Mucosa of stomach (tissue), 1 donor: ENCODE results near the gene SLC9A8.

Source experiments
- H3K27me3 ChIP-seq: one replicate; pipeline ENCODE4 v1.7.0; 2013; ENCODE audit warnings: mild to moderate bottlenecking, low read length; ENCODE audit not compliant: control insufficient read depth, insufficient read depth
- H3K36me3 ChIP-seq: one replicate; pipeline ENCODE4 v1.7.0; 2013; ENCODE audit warnings: low read length; ENCODE audit not compliant: control insufficient read depth, insufficient read depth
- H3K4me1 ChIP-seq: one replicate; pipeline ENCODE4 v1.7.0; 2013; ENCODE audit warnings: mild to moderate bottlenecking, low read length; ENCODE audit not compliant: control insufficient read depth, insufficient read depth
- H3K4me3 ChIP-seq: one replicate; pipeline ENCODE4 v1.7.0; 2013; ENCODE audit warnings: low read length
- H3K9ac ChIP-seq: one replicate; pipeline ENCODE4 v1.7.0; 2013; ENCODE audit warnings: mild to moderate bottlenecking, low read length, moderate library complexity
- H3K9me3 ChIP-seq: one replicate; pipeline ENCODE4 v1.7.0; 2013; ENCODE audit warnings: mild to moderate bottlenecking, low read length, moderate library complexity; ENCODE audit not compliant: control insufficient read depth
- donor health status: Pancreatic carcinoma.

Gene SLC9A8

DNA sequence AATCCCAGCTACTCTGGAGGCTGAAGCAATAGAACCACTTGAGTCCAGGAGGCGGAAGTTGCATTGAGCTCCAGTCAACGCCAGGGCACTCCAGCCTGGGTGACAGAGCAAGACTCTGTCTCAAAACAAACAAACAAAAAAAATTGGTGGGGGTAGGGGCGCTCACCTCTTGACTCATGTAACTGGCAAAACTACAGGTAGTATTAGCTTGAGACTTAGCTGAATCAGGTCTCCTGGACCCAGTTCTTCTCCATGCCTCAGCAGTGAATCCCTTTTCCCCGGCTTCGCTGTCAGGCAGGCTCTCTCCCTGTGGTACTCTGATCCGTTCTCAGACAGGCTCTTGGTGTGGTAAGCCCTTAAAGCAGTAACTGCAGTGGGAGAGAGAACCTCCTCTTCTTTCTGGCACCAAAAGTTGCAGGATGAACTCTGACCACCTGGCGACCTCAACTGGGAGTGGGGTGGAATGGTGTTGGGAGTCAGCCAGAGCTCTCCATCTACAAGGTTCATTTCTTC lies 12.9 kb downstream of the SLC9A8 start:
- H3K9me3 ChIP-seq, result no peaks in the 10 kb centered on the region
- H3K4me1 ChIP-seq, result peaks cover 10% of the 10 kb centered on the region
- H3K9ac ChIP-seq, result no peak overlapping the region
- no peaks in the 10 kb centered on the region for H3K27me3 ChIP-seq
- no peak overlapping the region for H3K4me3 ChIP-seq
- H3K36me3 ChIP-seq, result no peaks in the 10 kb centered on the region

DNA sequence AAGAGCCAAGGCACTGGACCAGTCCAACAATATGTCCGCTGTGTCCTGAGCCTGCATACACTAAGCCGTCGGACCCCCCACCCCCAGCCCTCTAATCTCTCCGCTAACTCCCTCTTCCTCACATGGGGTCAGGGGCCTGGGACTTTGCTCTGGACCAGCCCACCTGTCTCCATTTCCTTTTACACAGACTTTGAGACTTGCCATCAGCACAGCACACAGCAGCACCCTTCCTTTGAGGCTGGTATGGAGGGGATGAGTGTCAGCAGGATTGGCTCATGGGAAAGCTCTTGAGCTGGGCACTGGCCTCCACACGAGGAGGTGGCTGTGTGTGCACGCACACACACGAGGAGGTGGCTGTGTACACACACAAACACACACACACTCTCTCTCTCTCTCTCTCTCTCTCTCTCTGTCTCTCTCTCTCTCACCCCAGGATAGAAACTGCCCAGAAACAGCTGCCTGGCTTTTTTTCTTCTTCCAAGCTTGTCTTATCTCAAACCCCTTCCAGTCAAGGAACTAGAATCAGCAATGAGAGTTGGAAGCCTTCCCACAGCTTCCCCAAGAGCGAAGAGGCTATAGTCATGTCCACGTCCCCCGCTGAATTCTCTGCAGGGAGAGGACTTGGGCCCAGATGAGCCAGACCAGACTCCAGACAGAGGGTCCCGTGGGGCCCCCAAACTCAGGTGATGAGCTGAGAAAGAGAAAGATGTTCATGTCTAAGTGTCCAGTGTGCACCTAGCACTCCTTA lies 18.6 kb downstream of the SLC9A8 start:
- no peak overlapping the region for H3K9ac ChIP-seq
- H3K27me3 ChIP-seq, result no peaks in the 10 kb centered on the region
- H3K4me3 ChIP-seq, result no peak overlapping the region
- H3K4me1 ChIP-seq, result no peaks in the 10 kb centered on the region
- no peaks in the 10 kb centered on the region for H3K9me3 ChIP-seq
- H3K36me3 ChIP-seq, result no peaks in the 10 kb centered on the region

GRCh38 chr20:49831770-49832631 lies 19.4 kb downstream of the SLC9A8 start:
- no peak overlapping the region for H3K9ac ChIP-seq
- H3K27me3 ChIP-seq, result no peaks in the 10 kb centered on the region
- no peaks in the 10 kb centered on the region for H3K9me3 ChIP-seq
- H3K36me3 ChIP-seq, result no peaks in the 10 kb centered on the region
- H3K4me1 ChIP-seq, result no peaks in the 10 kb centered on the region
- H3K4me3 ChIP-seq, result no peak overlapping the region

- Histone ChIP-seq H3K4me3 (no peak overlapping the region), H3K4me1 (no peaks in the 10 kb centered on the region), H3K9ac (no peak overlapping the region), H3K9me3 (no peaks in the 10 kb centered on the region), H3K36me3 (no peaks in the 10 kb centered on the region), H3K27me3 (no peaks in the 10 kb centered on the region)
These were observed 20.2 kb downstream of the SLC9A8 start for GRCh38 chr20:49832632-49833327.

- no peaks in the 10 kb centered on the region for H3K4me1 ChIP-seq
- no peaks in the 10 kb centered on the region for H3K9me3 ChIP-seq
- no peak overlapping the region for H3K9ac ChIP-seq
- H3K27me3 ChIP-seq, result no peaks in the 10 kb centered on the region
- H3K36me3 ChIP-seq, result no peaks in the 10 kb centered on the region
- H3K4me3 ChIP-seq, result no peak overlapping the region
These were observed 20.9 kb downstream of the SLC9A8 start for GRCh38 chr20:49833483-49833882.

DNA sequence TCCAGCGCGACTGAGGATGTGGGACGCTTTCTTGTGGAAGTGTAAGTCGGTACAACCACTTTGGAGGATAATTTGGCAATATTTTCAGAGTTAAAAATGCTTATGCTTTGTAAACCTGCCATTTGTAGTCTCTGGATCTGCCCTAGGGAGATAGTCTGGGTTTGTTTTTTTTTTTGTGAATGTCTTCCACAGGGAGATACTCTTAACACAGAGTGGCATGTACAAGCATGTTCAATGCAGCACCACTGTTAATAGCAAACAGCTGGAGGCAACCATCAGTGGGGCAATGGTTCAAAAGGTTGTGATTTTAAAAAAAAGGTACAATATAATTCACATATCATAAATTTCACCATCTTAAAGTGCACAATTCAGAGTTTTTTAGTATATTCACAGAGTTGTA lies 22.4 kb downstream of the SLC9A8 start:
- no peak overlapping the region for H3K9ac ChIP-seq
- no peaks in the 10 kb centered on the region for H3K27me3 ChIP-seq
- no peaks in the 10 kb centered on the region for H3K36me3 ChIP-seq
- no peak overlapping the region for H3K4me3 ChIP-seq
- no peaks in the 10 kb centered on the region for H3K9me3 ChIP-seq
- no peaks in the 10 kb centered on the region for H3K4me1 ChIP-seq

- Histone ChIP-seq H3K27me3 (no peaks in the 10 kb centered on the region), H3K4me3 (no peak overlapping the region), H3K9ac (no peak overlapping the region), H3K4me1 (no peaks in the 10 kb centered on the region), H3K36me3 (no peaks in the 10 kb centered on the region), H3K9me3 (no peaks in the 10 kb centered on the region)
These were observed 25.9 kb downstream of the SLC9A8 start for GRCh38 chr20:49838546-49838945.

DNA sequence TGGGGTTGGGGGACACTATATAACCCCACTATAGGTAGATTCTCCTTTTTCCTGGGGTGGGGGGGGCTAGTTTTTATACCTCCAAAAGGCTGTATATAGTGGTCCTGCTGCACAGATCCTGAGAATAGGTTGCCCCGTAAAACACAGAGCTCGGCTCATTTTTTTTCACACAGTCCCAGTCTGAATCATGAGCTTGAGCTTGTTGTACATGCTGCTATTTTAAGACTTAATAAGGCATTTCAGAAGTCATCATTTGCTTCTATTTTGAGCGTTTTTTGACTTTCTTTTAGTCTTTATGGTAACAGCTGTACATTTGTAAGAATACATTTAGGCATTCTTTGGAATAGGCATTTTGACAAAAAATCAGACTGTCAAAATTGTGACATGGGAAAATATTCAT lies 30.5 kb downstream of the SLC9A8 start:
- Histone ChIP-seq H3K9ac (no peak overlapping the region), H3K27me3 (no peaks in the 10 kb centered on the region), H3K36me3 (no peaks in the 10 kb centered on the region), H3K4me3 (no peak overlapping the region), H3K4me1 (no peaks in the 10 kb centered on the region), H3K9me3 (no peaks in the 10 kb centered on the region)

DNA sequence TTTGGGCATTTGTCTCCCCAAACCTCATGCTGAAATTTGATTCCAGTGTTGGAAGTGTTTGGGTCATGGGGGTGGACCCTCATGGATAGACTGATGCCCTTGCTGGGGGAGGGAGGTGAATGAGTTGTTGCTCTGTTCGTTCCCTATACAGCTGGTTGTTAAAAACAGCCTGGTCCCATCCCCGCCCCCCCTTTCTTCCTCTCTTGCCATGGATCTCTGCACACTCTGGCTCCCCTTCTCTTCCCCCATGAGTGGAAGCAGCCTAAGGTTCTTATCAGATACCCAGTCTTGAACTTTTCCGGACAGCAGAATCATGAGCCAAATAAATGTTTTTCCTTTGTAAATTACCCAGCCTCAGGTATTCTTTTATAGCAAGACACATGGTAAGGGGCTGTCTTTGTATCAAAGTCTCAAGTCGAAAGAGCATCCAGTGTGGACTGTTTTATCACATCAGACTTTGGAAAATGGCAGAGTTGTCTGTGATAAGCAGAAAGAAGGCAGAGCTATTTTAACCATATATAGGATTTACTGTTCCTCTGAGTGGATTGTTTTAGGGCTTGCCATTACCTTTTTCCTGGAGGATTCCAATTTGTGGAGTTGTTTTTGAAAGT lies 31.2 kb downstream of the SLC9A8 start:
- H3K36me3 ChIP-seq, result peaks cover 2% of the 10 kb centered on the region
- H3K4me3 ChIP-seq, result no peak overlapping the region

GRCh38 chr20:49845060-49845459 lies 32.4 kb downstream of the SLC9A8 start:
- Histone ChIP-seq H3K9me3 (no peaks in the 10 kb centered on the region), H3K36me3 (peaks cover 4% of the 10 kb centered on the region), H3K27me3 (no peaks in the 10 kb centered on the region), H3K9ac (no peak overlapping the region), H3K4me1 (no peaks in the 10 kb centered on the region), H3K4me3 (no peak overlapping the region)

More for the DNA sequence above, 31.2 kb downstream of the SLC9A8 start:
- H3K27me3 ChIP-seq, result no peaks in the 10 kb centered on the region
- H3K9ac ChIP-seq, result no peak overlapping the region
- no peaks in the 10 kb centered on the region for H3K4me1 ChIP-seq
- H3K9me3 ChIP-seq, result no peaks in the 10 kb centered on the region

GRCh38 chr20:49846206-49846807 lies 33.7 kb downstream of the SLC9A8 start:
- Histone ChIP-seq H3K4me3 (no peak overlapping the region), H3K4me1 (peaks cover 12% of the 10 kb centered on the region), H3K36me3 (peaks cover 4% of the 10 kb centered on the region), H3K27me3 (no peaks in the 10 kb centered on the region), H3K9ac (no peak overlapping the region), H3K9me3 (no peaks in the 10 kb centered on the region)
